K562 (cell line): ENCODE measurements around the gene CENPT. TPM values are rescaled to one million over a fixed set of nuclear protein-coding genes. Genes with fewer than 3 reads are reported as not detected.

ENCODE experiments used
- CEBPG ChIP-seq, 3 experiments: fragments of 200-800 bp in 1 of 3; sonication (Bioruptor generic) in 1 of 3; sonication (generic) in 1 of 3; formaldehyde crosslinking in 1 of 3; IDR thresholded peaks in 2 of 3; conservative IDR thresholded peaks in 1 of 3; 2 replicates each; pipeline versions ENCODE4 v1.6.1 to v1.8.0; 2016 to 2022; ENCODE audit warnings: missing compliant biosample characterization in 2 of 3, missing genetic modification characterization in 2 of 3, mild to moderate bottlenecking in 1 of 3, missing genetic modification reagents in 1 of 3
- DNMT1 ChIP-seq: fragments of 450-650 bp; IDR thresholded peaks from 2 replicates; pipeline ENCODE4 v1.6.1; 2016; ENCODE audit warnings: antibody characterized with exemption, mild to moderate bottlenecking
- FOXJ3 ChIP-seq: sonication (generic); formaldehyde crosslinking; IDR thresholded peaks from 2 replicates; pipeline ENCODE4 v1.4.0; 2020; ENCODE audit warnings: mild to moderate bottlenecking, missing genetic modification reagents
- FOXM1 ChIP-seq, 2 experiments: fragments of 450-650 bp in 1 of 2; sonication (generic) in 1 of 2; formaldehyde crosslinking in 1 of 2; IDR thresholded peaks; 2 replicates each; pipeline versions ENCODE4 v1.6.1 to v1.9.0; 2017 to 2022; ENCODE audit warnings: low read depth in 2 of 2, mild to moderate bottlenecking in 2 of 2, missing genetic modification reagents in 1 of 2, moderate library complexity in 1 of 2
- KHSRP ChIP-seq: fragments of 450-650 bp; IDR thresholded peaks from 2 replicates; pipeline ENCODE4 v1.6.1; 2017
- PHB ChIP-seq: fragments of 250-450 bp; sonication (Bioruptor Pico); IDR thresholded peaks from 2 replicates; pipeline ENCODE4 v1.5.0; 2021
- TEAD1 ChIP-seq, 2 experiments: fragments of 450-650 bp in 1 of 2; sonication (generic) in 1 of 2; formaldehyde crosslinking; IDR thresholded peaks; 2 replicates each; pipeline versions ENCODE4 v1.4.0 to v1.8.0; 2020 to 2022; ENCODE audit warnings: mild to moderate bottlenecking in 2 of 2, missing genetic modification reagents in 1 of 2
- TFAP4 ChIP-seq: sonication (generic); formaldehyde crosslinking; IDR thresholded peaks from 2 replicates; pipeline ENCODE4 v1.8.0; 2022; ENCODE audit warnings: missing genetic modification reagents, mild to moderate bottlenecking, moderate library complexity, borderline replicate concordance
- ZBTB49 ChIP-seq: sonication (generic); formaldehyde crosslinking; IDR thresholded peaks from 2 replicates; pipeline ENCODE4 v1.8.0; 2022; ENCODE audit warnings: missing genetic modification reagents, mild to moderate bottlenecking, borderline replicate concordance
- polyA plus RNA-seq, 8 experiments: library from polyadenylated mRNA; depleted of rRNA in 4 of 8; stranded (reverse) in 5 of 8; unstranded in 3 of 8; fragments of >200 nt; fragmentation: Nextera tagmentation in 2 of 8; fragmentation: Illumina TruSeq in 1 of 8; extraction: Ambion mirVana in 2 of 8; extraction: Trizol in 1 of 8; gene quantifications; 2 replicates each; pipeline versions ENCODE4 v1.2.1 to v1.2.3, GENCODE V29; 2011 to 2014; ENCODE audit warnings: inconsistent platforms in 1 of 8, missing spikeins in 1 of 8
- total RNA-seq, 7 experiments: library from RNA; depleted of rRNA in 6 of 7; stranded (reverse); fragments of >200 nt in 6 of 7; fragmentation: Illumina TruSeq in 2 of 7; extraction: Trizol in 2 of 7; gene quantifications; 2 replicates each; pipeline versions ENCODE4 v1.2.1 to v1.2.3, GENCODE V29; 2011 to 2021; ENCODE audit warnings: low replicate concordance in 1 of 7
- TF ChIP-seq, protein P1 (sequence below): fragments of 200-800 bp; sonication (Bioruptor generic); IDR thresholded peaks from 2 replicates; pipeline ENCODE4 v1.6.1; 2017; ENCODE audit warnings: missing genetic modification characterization, missing compliant biosample characterization
- TF ChIP-seq, protein P2 (sequence below): fragments of 450-650 bp; IDR thresholded peaks from 2 replicates; pipeline ENCODE4 v1.7.1; 2018; ENCODE audit warnings: mild to moderate bottlenecking, low read depth; ENCODE audit not compliant: partially characterized antibody
- TF ChIP-seq, protein P3 (sequence below), 2 experiments: fragments of 450-650 bp; IDR thresholded peaks; 2 replicates each; pipeline ENCODE4 v1.6.1; 2018; ENCODE audit warnings: mild to moderate bottlenecking in 2 of 2, low read depth in 1 of 2; ENCODE audit not compliant: partially characterized antibody in 2 of 2

CENPT gene
- total and polyA plus RNA-seq, 9 of the 15 experiments (the other 6 are each of a cell fraction or from before 2014, with no cell fraction given), result 3.6 to 94.2 (median 44.1) TPM

GRCh38 chr16:67806428-67807147 is 40.9 kb downstream of the CENPT start, which contains the start of the genes RANBP10 and TSNAXIP1 (continued):
- TF ChIP-seq TFAP4 (CRISPR knock-in tag), result peak; percentile 69; the same call in 1 of the 2 replicates
- peak in 1 of 2 experiments; percentile 80; a peak in 3 of 4 replicates for TF ChIP-seq TEAD1 (CRISPR knock-in tag; IDR thresholded peaks at IDR 0.05)
- TF ChIP-seq, protein P1, sequence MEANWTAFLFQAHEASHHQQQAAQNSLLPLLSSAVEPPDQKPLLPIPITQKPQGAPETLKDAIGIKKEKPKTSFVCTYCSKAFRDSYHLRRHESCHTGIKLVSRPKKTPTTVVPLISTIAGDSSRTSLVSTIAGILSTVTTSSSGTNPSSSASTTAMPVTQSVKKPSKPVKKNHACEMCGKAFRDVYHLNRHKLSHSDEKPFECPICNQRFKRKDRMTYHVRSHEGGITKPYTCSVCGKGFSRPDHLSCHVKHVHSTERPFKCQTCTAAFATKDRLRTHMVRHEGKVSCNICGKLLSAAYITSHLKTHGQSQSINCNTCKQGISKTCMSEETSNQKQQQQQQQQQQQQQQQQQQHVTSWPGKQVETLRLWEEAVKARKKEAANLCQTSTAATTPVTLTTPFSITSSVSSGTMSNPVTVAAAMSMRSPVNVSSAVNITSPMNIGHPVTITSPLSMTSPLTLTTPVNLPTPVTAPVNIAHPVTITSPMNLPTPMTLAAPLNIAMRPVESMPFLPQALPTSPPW (CRISPR knock-in tag), result peak; percentile 100
- TF ChIP-seq CEBPG (CRISPR knock-in tag; IDR thresholded peaks at IDR 0.05), result peak; percentile 75; the same call in 1 of the 2 replicates
- TF ChIP-seq CEBPG (tag; conservative IDR thresholded peaks at IDR 0.05 in 1 of 2, IDR thresholded peaks at IDR 0.05 in 1 of 2), result peak; percentile 56 to 76; a peak in 3 of 4 replicates
- TF ChIP-seq, protein P2, sequence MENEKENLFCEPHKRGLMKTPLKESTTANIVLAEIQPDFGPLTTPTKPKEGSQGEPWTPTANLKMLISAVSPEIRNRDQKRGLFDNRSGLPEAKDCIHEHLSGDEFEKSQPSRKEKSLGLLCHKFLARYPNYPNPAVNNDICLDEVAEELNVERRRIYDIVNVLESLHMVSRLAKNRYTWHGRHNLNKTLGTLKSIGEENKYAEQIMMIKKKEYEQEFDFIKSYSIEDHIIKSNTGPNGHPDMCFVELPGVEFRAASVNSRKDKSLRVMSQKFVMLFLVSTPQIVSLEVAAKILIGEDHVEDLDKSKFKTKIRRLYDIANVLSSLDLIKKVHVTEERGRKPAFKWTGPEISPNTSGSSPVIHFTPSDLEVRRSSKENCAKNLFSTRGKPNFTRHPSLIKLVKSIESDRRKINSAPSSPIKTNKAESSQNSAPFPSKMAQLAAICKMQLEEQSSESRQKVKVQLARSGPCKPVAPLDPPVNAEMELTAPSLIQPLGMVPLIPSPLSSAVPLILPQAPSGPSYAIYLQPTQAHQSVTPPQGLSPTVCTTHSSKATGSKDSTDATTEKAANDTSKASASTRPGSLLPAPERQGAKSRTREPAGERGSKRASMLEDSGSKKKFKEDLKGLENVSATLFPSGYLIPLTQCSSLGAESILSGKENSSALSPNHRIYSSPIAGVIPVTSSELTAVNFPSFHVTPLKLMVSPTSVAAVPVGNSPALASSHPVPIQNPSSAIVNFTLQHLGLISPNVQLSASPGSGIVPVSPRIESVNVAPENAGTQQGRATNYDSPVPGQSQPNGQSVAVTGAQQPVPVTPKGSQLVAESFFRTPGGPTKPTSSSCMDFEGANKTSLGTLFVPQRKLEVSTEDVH, result no peak
- no peak for TF ChIP-seq KHSRP
- TF ChIP-seq, protein P3, sequence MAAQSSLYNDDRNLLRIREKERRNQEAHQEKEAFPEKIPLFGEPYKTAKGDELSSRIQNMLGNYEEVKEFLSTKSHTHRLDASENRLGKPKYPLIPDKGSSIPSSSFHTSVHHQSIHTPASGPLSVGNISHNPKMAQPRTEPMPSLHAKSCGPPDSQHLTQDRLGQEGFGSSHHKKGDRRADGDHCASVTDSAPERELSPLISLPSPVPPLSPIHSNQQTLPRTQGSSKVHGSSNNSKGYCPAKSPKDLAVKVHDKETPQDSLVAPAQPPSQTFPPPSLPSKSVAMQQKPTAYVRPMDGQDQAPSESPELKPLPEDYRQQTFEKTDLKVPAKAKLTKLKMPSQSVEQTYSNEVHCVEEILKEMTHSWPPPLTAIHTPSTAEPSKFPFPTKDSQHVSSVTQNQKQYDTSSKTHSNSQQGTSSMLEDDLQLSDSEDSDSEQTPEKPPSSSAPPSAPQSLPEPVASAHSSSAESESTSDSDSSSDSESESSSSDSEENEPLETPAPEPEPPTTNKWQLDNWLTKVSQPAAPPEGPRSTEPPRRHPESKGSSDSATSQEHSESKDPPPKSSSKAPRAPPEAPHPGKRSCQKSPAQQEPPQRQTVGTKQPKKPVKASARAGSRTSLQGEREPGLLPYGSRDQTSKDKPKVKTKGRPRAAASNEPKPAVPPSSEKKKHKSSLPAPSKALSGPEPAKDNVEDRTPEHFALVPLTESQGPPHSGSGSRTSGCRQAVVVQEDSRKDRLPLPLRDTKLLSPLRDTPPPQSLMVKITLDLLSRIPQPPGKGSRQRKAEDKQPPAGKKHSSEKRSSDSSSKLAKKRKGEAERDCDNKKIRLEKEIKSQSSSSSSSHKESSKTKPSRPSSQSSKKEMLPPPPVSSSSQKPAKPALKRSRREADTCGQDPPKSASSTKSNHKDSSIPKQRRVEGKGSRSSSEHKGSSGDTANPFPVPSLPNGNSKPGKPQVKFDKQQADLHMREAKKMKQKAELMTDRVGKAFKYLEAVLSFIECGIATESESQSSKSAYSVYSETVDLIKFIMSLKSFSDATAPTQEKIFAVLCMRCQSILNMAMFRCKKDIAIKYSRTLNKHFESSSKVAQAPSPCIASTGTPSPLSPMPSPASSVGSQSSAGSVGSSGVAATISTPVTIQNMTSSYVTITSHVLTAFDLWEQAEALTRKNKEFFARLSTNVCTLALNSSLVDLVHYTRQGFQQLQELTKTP (IDR thresholded peaks at IDR 0.05; ENCODE audit: low read depth in 1 of 2, partially characterized antibody in 2 of 2), result peak; percentile 87 to 100
- TF ChIP-seq DNMT1, result no peak
- TF ChIP-seq FOXJ3 (CRISPR knock-in tag), result no peak
- TF ChIP-seq PHB (CRISPR knock-in tag), result no peak
- TF ChIP-seq ZBTB49, result no peak
- no peak for TF ChIP-seq FOXM1 (IDR thresholded peaks at IDR 0.05; ENCODE audit: low read depth)
- no peak for TF ChIP-seq FOXM1 (CRISPR knock-in tag; IDR thresholded peaks at IDR 0.05; ENCODE audit: low read depth)
